ENCODE data around the gene MYO16. TPM values are rescaled to one million over a fixed set of nuclear protein-coding genes. Genes with fewer than 3 reads are reported as not detected.

MYO16 gene
- total and polyA plus RNA-seq, 12 donors, result 0.56 to 2.4 (median 1.4) TPM

DNA sequence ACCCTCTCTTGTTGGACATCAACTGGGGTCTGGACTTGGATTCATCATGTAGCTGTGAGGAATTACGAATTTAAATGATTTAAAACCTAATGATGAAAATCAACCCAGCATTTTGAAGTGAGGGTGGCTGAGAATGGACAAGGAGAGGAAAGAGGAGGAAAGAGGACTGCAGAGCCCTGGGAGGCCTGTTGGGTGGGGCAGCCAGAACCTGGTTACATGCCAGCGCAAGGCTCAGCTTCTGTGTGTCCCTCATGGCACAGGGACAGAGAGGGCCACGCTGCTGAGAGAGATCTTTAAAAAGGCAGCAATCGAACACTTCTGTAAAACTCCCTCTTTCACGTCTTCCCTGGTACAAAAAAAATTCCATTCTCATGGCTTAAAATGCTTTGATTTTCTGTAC, 292.7 kb downstream of the MYO16 start:
- intact Hi-C loops (cut with DNase I), result no loop called here
- H3K36me3 ChIP-seq (replicated peaks in 1 of 2), result no peaks in the 10 kb centered on the region
- no peak for DNase-seq
- H3K27ac ChIP-seq, result no peak overlapping the region
- WGBS, 4 donors, result 84 to 90% (median 88%) methylated on average over 5 of the region's 5 CpGs
- H3K27me3 ChIP-seq, result no peaks in the 10 kb centered on the region
- H3K4me3 ChIP-seq, result no peak overlapping the region
- peaks cover 23 to 29% of the 10 kb centered on the region in 2 donors for H3K4me1 ChIP-seq (replicated peaks in 1 of 2)
- H3K9me3 ChIP-seq (replicated peaks in 1 of 3), result no peaks in the 10 kb centered on the region
- TF ChIP-seq, protein P1, sequence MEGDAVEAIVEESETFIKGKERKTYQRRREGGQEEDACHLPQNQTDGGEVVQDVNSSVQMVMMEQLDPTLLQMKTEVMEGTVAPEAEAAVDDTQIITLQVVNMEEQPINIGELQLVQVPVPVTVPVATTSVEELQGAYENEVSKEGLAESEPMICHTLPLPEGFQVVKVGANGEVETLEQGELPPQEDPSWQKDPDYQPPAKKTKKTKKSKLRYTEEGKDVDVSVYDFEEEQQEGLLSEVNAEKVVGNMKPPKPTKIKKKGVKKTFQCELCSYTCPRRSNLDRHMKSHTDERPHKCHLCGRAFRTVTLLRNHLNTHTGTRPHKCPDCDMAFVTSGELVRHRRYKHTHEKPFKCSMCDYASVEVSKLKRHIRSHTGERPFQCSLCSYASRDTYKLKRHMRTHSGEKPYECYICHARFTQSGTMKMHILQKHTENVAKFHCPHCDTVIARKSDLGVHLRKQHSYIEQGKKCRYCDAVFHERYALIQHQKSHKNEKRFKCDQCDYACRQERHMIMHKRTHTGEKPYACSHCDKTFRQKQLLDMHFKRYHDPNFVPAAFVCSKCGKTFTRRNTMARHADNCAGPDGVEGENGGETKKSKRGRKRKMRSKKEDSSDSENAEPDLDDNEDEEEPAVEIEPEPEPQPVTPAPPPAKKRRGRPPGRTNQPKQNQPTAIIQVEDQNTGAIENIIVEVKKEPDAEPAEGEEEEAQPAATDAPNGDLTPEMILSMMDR (IDR thresholded peaks at IDR 0.05), result no peak
- TF ChIP-seq POLR2A (IDR thresholded peaks at IDR 0.05), result no peak

DNA sequence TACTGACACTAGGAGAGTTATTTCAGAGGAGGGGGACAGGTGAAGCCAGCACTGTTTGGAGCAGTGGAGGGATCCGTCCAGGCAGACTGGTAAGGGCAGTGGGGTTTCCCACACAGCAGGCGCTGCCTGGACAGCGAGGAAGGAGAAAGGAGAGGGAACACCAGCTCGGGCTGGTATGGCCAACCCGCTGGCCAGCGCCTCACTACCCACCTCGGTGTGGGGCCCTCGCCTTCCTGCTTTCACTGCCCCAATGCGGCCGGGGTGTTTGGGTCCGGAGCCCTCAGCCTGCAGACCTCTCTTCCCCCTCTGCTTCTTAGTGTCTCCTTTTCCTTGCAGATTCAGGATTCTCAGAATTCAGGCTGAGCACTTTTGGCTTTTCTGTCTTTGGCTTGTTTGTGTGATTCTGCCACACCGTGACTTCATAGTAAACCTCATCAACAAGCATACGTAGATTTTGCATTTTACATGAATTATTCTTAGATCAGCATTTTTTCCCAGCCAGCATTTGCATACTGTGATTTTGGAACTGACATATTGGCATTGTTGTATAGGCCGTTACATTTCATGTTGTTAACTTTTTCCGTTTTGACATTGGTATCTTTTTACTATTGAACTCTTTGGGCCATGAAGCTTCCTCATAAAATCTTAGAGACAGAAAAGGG, 294.1 kb downstream of the MYO16 start:
- Histone ChIP-seq H3K36me3 (replicated peaks in 1 of 2) (no peaks in the 10 kb centered on the region), H3K9me3 (replicated peaks in 1 of 3) (no peaks in the 10 kb centered on the region), H3K27me3 (no peaks in the 10 kb centered on the region), H3K27ac (no peak overlapping the region), H3K4me3 (no peak overlapping the region), H3K4me1 (replicated peaks in 1 of 2) (peaks cover 15 to 16% of the 10 kb centered on the region in 2 donors)
- no peak for TF ChIP-seq POLR2A (IDR thresholded peaks at IDR 0.05)
- TF ChIP-seq, protein P1 (IDR thresholded peaks at IDR 0.05), result no peak
- intact Hi-C loops (cut with DNase I), result no loop called here
- DNase-seq, result no peak
- WGBS, 4 donors, result 90 to 95% (median 93%) methylated on average over 8 to 15 of the region's 15 CpGs

DNA sequence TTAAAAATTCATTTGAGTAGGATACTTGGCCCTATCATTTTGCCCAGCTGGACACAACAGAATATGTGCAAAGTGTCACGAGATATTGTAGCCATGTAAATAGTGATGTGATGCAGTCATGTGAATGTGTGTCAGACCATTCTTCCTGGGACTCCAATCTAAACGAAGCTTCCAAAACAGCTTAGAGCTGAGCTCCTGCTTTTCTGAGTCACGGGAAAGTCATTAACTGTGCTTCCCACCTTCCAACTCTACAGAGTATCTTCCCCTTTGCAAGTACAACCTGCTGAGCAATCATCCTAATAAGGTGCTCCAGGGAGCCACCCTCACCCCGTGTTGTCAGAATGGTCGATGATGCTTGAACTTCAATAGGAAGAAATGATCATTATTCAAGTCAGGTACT, 294.7 kb downstream of the MYO16 start:
- Histone ChIP-seq H3K4me1 (replicated peaks in 1 of 2) (peaks cover 9 to 12% of the 10 kb centered on the region in 2 donors), H3K27ac (no peak overlapping the region), H3K9me3 (replicated peaks in 1 of 3) (no peaks in the 10 kb centered on the region), H3K27me3 (no peaks in the 10 kb centered on the region), H3K4me3 (no peak overlapping the region), H3K36me3 (replicated peaks in 1 of 2) (no peaks in the 10 kb centered on the region)
- WGBS, 4 donors, result 85 to 96% (median 91%) methylated on average over 5 of the region's 5 CpGs
- DNase-seq, result no peak
- intact Hi-C loops (cut with DNase I), result no loop called here
- TF ChIP-seq POLR2A (IDR thresholded peaks at IDR 0.05), result no peak
- TF ChIP-seq, protein P1 (IDR thresholded peaks at IDR 0.05), result no peak

DNA sequence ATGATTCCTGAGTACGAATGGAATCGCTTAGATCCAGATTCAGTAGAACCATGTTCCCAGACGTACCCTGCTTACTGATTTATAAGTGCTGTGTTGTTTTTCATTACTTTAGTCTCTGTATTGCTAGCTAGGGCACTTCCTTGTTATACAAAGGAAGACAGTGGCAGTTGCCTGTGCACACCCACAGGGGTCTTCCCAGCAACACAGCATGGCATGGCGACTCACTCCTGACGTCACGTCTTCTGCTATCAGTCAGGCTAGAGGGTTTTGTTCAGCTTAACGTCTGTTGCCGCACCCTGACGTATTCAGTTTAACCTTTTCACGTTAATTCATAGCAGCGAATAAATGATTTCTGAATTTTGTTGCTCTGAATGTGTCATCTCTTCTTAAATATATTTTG, 295.1 kb downstream of the MYO16 start:
- intact Hi-C loops (cut with DNase I), result no loop called here
- no peak overlapping the region for H3K27ac ChIP-seq
- H3K4me3 ChIP-seq, result no peak overlapping the region
- TF ChIP-seq, protein P1 (IDR thresholded peaks at IDR 0.05), result no peak
- no peak for TF ChIP-seq POLR2A (IDR thresholded peaks at IDR 0.05)
- no peaks in the 10 kb centered on the region for H3K27me3 ChIP-seq
- peaks cover 6 to 8% of the 10 kb centered on the region in 2 donors for H3K4me1 ChIP-seq (replicated peaks in 1 of 2)
- no peaks in the 10 kb centered on the region for H3K9me3 ChIP-seq (replicated peaks in 1 of 3)
- H3K36me3 ChIP-seq (replicated peaks in 1 of 2), result no peaks in the 10 kb centered on the region
- 93 to 98% (median 96%) methylated on average over 11 of the region's 11 CpGs for WGBS, 4 donors
- DNase-seq, result no peak
